MM.1S (cell line): ENCODE results near the gene SLC33A1.

Source experiments
- DNase-seq: peaks from one replicate; pipeline ENCODE4 v3.0.0-alpha.2; 2015
- H2AFZ ChIP-seq: fragments of 300-600 bp; sonication (generic); 2 replicates; pipeline ENCODE4 v1.6.0; 2016; ENCODE audit warnings: antibody characterized with exemption, low read length
- H3F3A ChIP-seq: fragments of 300-600 bp; sonication (generic); 2 replicates; pipeline ENCODE4 v1.6.1; 2016; ENCODE audit warnings: mild to moderate bottlenecking, antibody characterized with exemption, low read length, moderate library complexity, mixed read lengths; ENCODE audit not compliant: insufficient read depth
- H3K27ac ChIP-seq: fragments of 300-600 bp; sonication (generic); 2 replicates; pipeline ENCODE4 v1.5.1; 2016; ENCODE audit warnings: mild to moderate bottlenecking, low read length
- H3K27me3 ChIP-seq: fragments of 300-600 bp; sonication (generic); replicated peaks from 2 replicates; pipeline ENCODE4 v1.6.0; 2016; ENCODE audit warnings: low read length; ENCODE audit not compliant: insufficient read depth
- H3K36me3 ChIP-seq: fragments of 300-600 bp; sonication (generic); replicated peaks from 2 replicates; pipeline ENCODE4 v1.6.1; 2016; ENCODE audit warnings: mild to moderate bottlenecking, low read length, mixed read lengths; ENCODE audit not compliant: insufficient read depth
- H3K4me1 ChIP-seq: fragments of 300-600 bp; sonication (generic); 2 replicates; pipeline ENCODE4 v1.6.1; 2016; ENCODE audit warnings: low read length, mixed read lengths
- H3K4me2 ChIP-seq: fragments of 300-600 bp; sonication (generic); 2 replicates; pipeline ENCODE4 v1.6.0; 2016; ENCODE audit warnings: low read depth, low read length
- H3K4me3 ChIP-seq: fragments of 300-600 bp; sonication (generic); 2 replicates; pipeline ENCODE4 v1.5.1; 2016; ENCODE audit warnings: low read length, mixed read lengths
- H3K79me2 ChIP-seq: fragments of 300-600 bp; sonication (generic); 2 replicates; pipeline ENCODE4 v1.6.1; 2016; ENCODE audit warnings: mixed run types, low read length, mixed read lengths
- H3K9ac ChIP-seq: fragments of 300-600 bp; sonication (generic); 2 replicates; pipeline ENCODE4 v1.6.1; 2016; ENCODE audit warnings: low read length, mixed read lengths
- H3K9me2 ChIP-seq: fragments of 300-600 bp; sonication (generic); replicated peaks from 2 replicates; pipeline ENCODE4 v1.6.1; 2016; ENCODE audit warnings: mild to moderate bottlenecking, low read length, mixed read lengths; ENCODE audit not compliant: insufficient read depth
- H3K9me3 ChIP-seq: fragments of 300-600 bp; sonication (generic); replicated peaks from 2 replicates; pipeline ENCODE4 v1.6.1; 2016; ENCODE audit warnings: mild to moderate bottlenecking, low read length, mixed read lengths; ENCODE audit not compliant: insufficient read depth
- H4K20me1 ChIP-seq: fragments of 300-600 bp; sonication (generic); 2 replicates; pipeline ENCODE4 v1.6.1; 2016; ENCODE audit warnings: mild to moderate bottlenecking, low read length, moderate library complexity, mixed read lengths; ENCODE audit not compliant: insufficient read depth
- CTCF ChIP-seq: fragments of 300-600 bp; sonication (generic); IDR thresholded peaks from 2 replicates; pipeline ENCODE4 v1.5.1; 2016; ENCODE audit warnings: antibody characterized with exemption, low read length, mixed read lengths
- EZH2 ChIP-seq: fragments of 300-600 bp; sonication (generic); optimal IDR thresholded peaks from 2 replicates; pipeline ENCODE3; 2017; ENCODE audit warnings: low read depth, mild to moderate bottlenecking, antibody characterized with exemption, low read length, mixed read lengths
- EZH2phosphoT487 ChIP-seq: fragments of 300-600 bp; sonication (generic); IDR thresholded peaks from 2 replicates; pipeline ENCODE4 v1.6.1; 2018; ENCODE audit warnings: antibody characterized with exemption, low read length

SLC33A1 gene

DNA sequence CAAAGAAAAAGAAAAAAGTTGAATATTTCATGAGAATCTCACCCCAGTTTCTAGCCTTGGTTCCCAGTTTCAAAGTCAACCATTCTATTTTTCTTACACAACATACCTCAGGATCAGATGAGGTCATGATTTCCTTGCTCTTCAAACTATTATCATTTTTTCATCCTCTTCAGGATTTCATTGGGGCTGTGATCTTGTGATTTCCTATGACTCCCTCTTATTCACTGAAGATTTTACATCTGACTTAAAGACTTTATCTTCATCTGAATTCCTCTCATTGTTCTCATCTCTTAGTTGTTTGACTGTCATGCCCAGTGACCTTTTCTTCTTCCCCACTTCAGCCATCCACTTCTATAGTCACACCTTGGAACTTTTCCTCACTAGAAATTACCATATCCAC, 45.0 kb downstream of the SLC33A1 start:
- H3K4me3 ChIP-seq: no peak overlapping the region
- H3F3A ChIP-seq: no peaks in the 10 kb centered on the region
- no peak overlapping the region for H3K9ac ChIP-seq
- H3K4me2 ChIP-seq: no peak overlapping the region
- H3K27ac ChIP-seq: no peak overlapping the region
- DNase-seq: no peak
- H3K36me3 ChIP-seq: no peaks in the 10 kb centered on the region
- no peaks in the 10 kb centered on the region for H3K9me3 ChIP-seq
- no peak for TF ChIP-seq EZH2
- TF ChIP-seq EZH2phosphoT487: no peak
- no peak for TF ChIP-seq CTCF
- H2AFZ ChIP-seq: no peak overlapping the region
- peaks cover 4% of the 10 kb centered on the region; the same call in 1 of the 2 replicates for H3K4me1 ChIP-seq
- H3K9me2 ChIP-seq: no peaks in the 10 kb centered on the region
- H4K20me1 ChIP-seq: no peaks in the 10 kb centered on the region
- H3K27me3 ChIP-seq: no peaks in the 10 kb centered on the region
- no peaks in the 10 kb centered on the region for H3K79me2 ChIP-seq

- Histone ChIP-seq H3K27ac (no peak overlapping the region), H3K4me1 (peaks cover 4% of the 10 kb centered on the region; the same call in 1 of the 2 replicates), H3K79me2 (no peaks in the 10 kb centered on the region), H3K27me3 (no peaks in the 10 kb centered on the region), H3F3A (no peaks in the 10 kb centered on the region), H3K36me3 (no peaks in the 10 kb centered on the region), H3K9ac (no peak overlapping the region), H3K9me2 (no peaks in the 10 kb centered on the region), H3K9me3 (no peaks in the 10 kb centered on the region), H2AFZ (no peak overlapping the region), H3K4me2 (no peak overlapping the region), H3K4me3 (no peak overlapping the region), H4K20me1 (no peaks in the 10 kb centered on the region)
- DNase-seq: no peak
- TF ChIP-seq CTCF: no peak
- TF ChIP-seq EZH2: no peak
These were observed 46.4 kb downstream of the SLC33A1 start for GRCh38 chr3:155807823-155808222.

DNA sequence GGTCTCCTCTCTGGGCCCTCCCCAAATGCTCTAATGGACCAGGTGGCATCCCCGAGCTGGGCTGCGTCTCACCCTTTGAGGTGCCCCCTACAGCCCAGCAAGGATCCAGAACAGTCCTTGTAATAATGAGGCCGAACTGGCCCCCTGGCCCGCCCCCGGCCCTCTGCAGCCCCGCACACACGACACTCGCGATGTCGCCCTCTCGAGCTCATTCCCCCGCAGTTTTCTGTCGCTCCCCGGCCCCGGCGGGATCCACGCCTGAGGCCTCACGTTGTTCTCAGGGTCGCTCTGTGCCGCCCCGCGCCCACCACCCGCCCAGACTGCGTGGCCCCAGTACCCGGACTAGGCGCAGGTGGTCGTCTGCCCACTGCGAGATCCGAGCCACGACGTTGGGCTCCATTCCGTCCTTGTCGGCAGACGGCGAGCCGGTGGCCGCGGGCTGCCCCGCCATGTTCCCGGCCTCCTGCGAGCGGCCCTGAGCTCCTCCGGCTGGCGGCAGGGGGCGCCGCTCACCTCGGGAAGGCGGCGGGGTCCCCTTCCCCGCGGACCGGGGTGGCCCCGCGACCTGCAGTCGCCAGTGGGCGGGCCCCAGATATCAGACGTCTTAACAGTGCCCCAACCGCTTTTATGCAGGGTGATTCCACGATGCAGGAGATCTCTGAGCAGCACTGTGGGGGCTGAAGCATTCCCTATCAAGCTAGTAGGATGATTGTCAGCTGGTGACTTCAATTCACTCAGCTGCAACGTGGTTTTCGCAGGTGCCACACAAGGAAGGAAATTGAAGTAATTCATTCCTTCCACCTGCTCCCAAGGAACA, 48.2 kb downstream of the SLC33A1 start, which contains the start of gene C3orf33:
Gene C3orf33 (minus strand): TSS at position 477 of the 817 bp plus-strand sequence. CDS start 26 bp downstream, at position 451.
- Histone ChIP-seq H3K4me3 (peak within 1 kb of the TSS; percentile 94), H3K9me3 (no peaks in the 10 kb centered on the region), H2AFZ (peak within 1 kb of the TSS; percentile 100), H3K4me2 (peak within 1 kb of the TSS; percentile 84), H3K9ac (peak within 1 kb of the TSS; percentile 85), H3K27ac (no peak within 1 kb of the TSS), H3F3A (no peaks in the 10 kb centered on the region), H3K4me1 (peaks cover 4% of the 10 kb centered on the region; the same call in 1 of the 2 replicates), H3K79me2 (no peaks in the 10 kb centered on the region), H3K9me2 (no peaks in the 10 kb centered on the region), H4K20me1 (no peaks in the 10 kb centered on the region), H3K36me3 (no peaks in the 10 kb centered on the region), H3K27me3 (no peaks in the 10 kb centered on the region)
- peak; percentile 84 for DNase-seq
- TF ChIP-seq CTCF: peak; percentile 94
- TF ChIP-seq EZH2phosphoT487: no peak
- TF ChIP-seq EZH2: no peak
